ENCODE measurements around the gene WDR82. TPM values are rescaled to one million over a fixed set of nuclear protein-coding genes. Genes with fewer than 3 reads are reported as not detected.

WDR82 gene
- total and polyA plus RNA-seq, 2 of the 4 experiments (the other 2 are of a cell fraction) = 38.1 to 68.1 TPM

DNA sequence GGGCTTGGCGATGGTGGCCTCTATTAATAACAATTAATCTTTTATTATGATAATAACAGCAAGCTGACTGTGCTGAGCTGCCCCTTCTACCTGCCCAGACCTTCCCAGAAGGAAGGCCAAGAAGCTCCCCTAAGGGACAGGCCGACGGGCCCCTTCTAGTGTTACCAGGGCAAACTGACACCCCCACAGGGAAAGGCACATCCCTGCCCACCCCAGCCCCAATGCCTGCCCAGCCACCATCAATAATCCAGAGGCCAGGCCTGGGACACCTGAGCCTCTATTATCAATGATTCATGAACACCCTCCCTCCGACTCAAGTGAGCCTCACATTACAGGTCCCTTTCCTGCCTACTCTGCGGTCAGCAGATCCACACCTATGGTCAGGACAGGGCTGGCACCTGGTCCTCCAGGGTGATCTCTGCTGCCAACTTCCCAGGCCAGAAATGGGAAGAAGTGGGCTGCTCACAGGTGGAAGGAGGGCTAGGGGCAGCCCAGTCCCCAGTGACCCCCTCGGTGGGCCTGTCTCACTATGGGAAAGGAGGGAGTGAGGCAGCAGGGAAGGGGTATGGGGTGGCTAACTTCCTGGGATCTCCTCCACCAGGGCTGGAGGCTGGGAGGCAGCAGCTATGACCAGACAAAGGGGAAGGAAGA, 41.3 kb downstream of the WDR82 start (continued):
- TF ChIP-seq CEBPB (IDR thresholded peaks at IDR 0.05; ENCODE audit: low read depth, low read length) = no peak
- no peak for TF ChIP-seq BHLHE40 (IDR thresholded peaks at IDR 0.05; ENCODE audit: low read depth, low read length)
- TF ChIP-seq RAD21 (IDR thresholded peaks at IDR 0.05; ENCODE audit: low read length) = no peak
- TF ChIP-seq USF2 (IDR thresholded peaks at IDR 0.05; ENCODE audit: low read depth, low read length) = no peak

All from IMR-90 (cell line).